Measurements from ENCODE around the gene SLC22A31.

- TF ChIP-seq CTCF (IDR thresholded peaks at IDR 0.05) = no peak
- TF ChIP-seq POLR2A (IDR thresholded peaks at IDR 0.05) = no peak
Measured at GRCh38 chr16:89154390-89155183, 45.8 kb downstream of the SLC22A31 start.
